Ammon's horn (tissue), 1 donor: ENCODE data around the gene ALG8.
"Not testable (repeated sequence)": the region's sequence is repeated elsewhere in the genome, so short reads cannot be mapped to it uniquely, and the experiment has no call there.

Source experiments
- DNase-seq: peaks from one replicate; pipeline ENCODE4 v3.0.0-alpha.2; 2016; ENCODE audit warnings: low spot score

Gene ALG8

DNA sequence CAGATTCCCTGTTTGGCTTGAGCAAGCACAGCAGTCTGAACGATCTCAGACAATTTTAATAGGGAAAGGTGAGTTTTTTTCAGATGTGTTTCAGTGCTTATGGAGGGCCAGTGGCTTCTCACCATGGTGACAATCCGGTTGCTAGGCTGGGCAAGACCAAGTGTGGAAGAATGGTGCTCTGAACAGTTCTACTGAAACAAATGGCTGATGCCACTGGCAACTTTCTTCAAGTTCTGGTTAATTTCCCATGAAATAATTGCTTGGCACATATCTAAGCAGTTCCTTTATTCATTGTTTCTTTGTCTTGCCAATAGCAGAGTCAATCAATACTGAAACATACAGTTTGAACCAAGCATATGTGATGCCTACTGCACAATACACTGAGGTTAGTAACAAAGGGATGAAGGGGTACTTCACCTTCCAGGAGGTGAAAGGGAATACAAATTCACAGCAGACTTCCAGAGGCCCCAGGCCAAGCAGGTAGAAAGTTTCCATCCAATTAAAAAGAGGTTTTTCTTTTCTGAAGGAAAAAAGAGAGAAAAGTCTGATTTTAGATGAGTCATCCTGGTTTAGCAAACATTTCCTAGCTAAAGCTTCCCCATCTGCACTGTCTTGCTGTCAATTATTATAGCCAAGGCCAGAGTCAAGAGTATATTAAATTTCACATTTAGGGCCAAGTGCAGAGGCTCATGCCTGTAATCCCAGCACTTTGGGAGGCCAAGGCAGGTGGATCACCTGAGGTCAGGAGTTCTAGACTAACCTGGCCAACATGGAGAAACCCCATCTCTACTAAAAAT is 38.6 kb downstream of the ALG8 start:
- peak; percentile 52 for DNase-seq

DNA sequence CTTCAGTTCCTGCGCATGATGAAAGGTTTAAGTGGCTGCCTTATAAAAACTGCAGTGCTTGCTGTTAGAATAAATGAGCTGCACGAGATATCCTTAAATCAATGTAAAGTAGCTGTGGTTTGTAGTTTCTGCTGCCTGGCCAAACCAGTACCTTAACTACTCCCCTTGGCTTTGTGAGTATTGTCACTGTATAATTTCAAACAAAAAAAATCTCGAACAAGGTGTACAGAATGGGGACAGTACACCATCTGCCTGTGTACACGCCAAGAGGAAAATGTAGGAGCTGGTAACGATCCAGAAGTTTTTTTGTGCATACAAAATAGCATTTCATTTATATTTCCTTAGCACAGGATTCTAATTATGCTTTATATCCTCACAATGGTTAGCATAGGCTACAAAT is 39.2 kb downstream of the ALG8 start:
- DNase-seq, result no peak

DNA sequence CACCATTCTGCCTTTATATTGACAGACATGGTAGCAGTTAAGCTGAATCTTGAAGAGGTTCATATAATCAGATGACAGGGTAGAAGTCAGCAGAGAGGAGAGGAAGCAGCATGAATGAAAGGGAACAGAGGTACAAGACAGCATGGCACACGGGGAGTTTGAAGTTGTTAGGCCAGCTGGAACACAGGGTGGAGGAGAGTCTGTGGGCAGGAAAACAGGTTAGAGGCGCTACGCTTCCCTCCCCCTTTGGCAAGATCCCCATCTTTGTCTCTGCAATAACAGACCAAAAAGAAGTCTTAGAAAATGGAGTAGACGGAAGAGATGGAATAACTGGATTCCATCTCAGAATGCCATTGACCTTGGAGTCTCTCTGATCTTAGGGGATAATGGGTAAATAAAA is 39.8 kb downstream of the ALG8 start:
- no peak for DNase-seq

DNA sequence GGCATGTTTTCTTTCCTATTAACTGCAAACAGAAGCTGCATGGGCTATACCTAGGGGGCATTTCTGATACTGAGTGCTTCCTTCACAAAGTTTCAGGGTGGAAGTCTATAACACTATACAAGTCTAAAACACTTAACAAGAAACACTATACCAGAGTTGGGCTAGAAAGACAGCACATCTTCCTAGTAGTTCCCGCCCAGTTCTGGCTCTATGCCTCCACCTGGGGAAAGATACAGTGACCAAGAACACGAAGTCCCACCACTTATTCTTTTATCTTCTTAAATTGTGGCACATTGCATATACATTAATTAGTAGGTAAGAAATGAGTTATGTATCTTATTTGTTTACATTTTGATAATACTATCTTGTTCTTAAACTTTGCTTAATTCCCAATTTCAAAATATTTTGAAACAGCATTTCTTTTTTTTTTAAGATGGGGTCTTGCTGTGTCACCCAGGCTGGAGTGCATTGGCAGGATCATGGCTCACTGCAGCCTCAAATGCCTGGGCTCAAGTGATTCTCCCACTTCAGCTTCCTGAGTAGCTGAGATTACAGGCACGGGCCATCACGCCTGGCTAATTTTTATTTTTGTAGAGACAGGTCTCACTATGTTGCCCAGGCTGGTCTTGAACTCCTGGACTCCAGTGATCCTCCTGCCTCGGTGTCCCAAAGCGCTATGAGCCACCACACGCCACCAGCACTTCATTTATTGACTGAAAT is 41.6 kb downstream of the ALG8 start:
- no peak for DNase-seq

DNA sequence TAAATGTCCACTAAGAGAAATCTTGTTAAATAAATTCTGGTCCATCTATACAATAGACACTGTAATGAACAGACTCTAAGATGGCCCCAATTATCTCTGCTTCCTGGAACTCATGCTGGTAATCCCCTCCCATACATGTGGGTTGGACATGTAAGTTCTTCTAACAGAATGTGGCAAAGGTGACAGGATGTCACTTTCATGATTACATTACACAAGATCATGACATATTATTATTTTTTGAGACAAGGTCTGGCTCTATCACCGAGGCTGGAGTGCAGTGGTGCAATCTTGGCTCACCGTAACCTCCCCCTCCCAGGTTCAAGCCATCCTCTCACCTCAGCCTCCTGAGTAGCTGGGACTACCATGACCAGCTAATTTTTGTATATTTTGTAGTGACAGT is 45.2 kb downstream of the ALG8 start:
- DNase-seq, result no peak

DNA sequence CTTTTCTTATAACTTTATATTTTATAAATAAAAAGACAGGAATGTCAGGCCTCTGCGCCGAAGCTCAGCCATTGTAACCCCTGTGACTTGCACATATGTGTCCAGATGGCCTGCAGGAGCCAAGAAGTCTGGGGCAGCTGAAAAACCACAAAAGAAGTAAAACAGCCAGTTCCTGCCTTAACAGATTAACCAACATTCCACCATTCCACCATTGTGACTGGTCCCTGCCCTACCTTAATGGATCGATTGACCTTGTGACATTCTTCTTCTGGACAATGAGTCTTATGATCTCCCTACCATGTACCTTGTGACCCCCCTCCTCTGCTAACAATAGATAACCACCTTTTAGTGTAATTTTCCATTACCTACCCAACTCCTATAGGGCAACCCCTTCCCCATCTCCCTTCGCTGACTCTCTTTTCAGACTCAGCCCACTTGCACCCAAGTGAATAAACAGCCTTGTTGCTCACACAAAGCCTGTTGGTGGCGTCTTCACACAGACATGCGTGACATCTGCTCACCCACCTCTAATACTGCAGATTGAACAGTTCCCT is 52.8 kb downstream of the ALG8 start:
- not testable (repeated sequence) for DNase-seq

DNA sequence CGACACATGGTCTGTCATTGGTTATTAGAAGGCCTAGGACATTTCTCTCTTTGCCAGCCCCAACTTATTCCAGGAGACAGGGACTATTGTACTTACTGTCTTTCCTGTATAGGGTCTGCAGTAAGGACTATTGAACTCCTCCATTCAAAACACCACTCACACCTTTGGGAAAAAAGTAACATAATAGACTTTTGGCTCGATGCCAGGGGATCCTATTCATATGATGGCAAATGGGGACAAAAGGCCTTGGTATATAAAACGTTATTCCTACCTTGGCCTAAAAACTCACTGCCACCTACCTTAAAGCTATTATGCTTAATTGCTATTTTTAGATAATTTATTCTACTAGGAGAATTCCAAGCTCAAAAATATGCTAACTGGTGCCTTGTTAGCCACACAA is 53.5 kb downstream of the ALG8 start:
- DNase-seq, result no peak

DNA sequence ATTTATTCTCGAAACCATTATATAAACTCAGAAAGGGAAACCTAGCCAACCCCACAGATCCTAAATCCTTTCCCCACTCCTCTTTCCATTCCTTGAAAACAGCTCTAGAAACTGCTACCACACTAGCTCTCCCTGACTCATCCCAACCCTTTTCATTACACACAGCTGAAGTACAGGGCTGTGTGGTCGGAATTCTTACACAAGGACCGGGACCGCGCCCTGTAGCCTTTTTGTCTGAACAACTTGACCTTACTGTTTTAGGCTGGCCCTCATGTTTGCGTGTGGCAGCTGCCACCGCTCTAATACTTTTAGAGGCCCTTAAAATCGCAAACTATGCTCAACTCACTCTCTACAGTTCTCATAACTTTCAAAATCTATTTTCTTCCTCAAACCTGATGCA is 54.9 kb downstream of the ALG8 start:
- DNase-seq, result not testable (repeated sequence)

DNA sequence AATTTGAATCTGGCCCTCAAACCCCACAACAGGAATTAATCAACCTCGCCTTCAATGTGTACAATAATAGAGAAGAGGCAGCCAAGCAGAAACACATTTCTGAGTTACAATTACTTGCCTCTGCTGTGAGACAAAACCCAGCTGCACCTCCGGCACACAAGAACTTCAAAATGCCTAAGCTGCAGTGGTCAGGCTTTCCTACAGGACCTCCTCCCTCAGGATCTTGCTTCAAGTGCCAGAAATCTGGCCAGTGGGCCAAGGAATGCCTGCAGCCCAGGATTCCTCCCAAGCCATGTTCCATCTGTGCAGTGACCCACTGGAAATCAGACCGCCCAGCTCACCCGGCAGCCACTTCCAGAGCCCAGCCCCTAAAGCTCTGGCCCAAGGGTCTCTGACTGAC is 56.4 kb downstream of the ALG8 start:
- DNase-seq, result no peak

DNA sequence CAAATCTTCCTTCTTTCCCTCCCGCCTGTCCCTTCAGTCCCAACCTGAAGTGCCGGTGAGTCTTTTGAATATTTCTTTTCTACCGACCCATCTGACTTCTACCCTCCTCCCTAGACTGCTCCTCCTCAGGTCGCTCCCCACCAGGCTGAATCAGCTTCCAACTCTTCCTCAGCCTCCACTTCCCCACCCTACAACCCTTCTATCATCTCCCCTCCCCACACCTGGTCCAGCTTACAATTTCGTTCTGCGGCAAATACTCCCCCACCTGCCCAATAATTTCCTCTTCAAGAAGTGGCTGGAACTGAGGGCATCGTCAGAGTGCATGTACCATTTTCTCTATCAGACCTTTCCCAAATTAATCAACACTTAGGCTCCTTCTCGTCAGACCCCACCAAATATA is 57.3 kb downstream of the ALG8 start:
- no peak for DNase-seq

DNA sequence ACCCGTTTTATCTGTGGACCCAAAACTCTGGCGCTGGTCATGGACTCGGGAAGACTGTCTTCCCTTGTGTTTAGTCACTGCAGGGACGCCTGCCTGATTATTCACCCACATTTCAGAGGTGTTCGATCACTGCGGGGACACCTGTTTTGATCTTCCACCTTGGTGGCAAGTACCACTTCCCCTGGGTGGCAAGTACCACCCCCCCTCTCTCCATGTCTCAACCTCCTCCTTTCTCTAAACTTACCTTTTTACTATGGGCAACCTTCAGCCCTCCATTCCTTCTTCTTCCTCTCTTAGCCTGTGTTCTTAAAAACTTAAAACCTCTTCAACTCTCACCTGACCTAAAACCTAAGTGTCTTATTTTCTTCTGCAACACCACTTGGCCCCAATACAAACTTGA is 57.8 kb downstream of the ALG8 start:
- DNase-seq, result no peak

DNA sequence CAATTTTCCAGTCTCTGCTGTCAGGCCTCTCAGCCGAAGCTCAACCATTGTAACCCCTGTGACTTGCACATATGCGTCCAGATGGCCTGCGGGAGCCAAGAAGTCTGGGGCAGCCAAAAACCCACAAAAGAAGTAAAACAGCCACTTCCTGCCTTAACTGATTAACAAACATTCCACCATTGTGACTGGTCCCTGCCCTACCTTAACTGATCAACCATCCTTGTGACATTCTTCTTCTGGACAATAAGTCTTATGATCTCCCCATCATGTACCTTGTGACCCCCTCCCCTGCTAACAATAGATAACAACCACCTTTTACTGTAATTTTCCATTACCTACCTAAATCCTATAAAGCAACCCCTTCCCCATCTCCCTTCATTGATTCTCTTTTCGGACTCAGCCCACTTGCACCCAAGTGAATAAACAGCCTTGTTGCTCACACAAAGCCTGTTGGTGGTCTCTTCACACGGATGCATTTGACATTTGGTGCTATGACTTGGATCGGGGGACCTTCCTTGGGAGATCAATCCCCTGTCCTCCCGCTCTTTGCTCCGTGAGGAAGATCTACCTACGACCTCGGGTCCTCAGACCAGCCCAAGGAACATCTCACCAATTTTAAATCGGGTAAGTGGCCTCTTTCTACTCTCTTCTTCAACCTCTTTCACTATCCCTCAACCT is 58.5 kb downstream of the ALG8 start:
- no peak for DNase-seq

DNA sequence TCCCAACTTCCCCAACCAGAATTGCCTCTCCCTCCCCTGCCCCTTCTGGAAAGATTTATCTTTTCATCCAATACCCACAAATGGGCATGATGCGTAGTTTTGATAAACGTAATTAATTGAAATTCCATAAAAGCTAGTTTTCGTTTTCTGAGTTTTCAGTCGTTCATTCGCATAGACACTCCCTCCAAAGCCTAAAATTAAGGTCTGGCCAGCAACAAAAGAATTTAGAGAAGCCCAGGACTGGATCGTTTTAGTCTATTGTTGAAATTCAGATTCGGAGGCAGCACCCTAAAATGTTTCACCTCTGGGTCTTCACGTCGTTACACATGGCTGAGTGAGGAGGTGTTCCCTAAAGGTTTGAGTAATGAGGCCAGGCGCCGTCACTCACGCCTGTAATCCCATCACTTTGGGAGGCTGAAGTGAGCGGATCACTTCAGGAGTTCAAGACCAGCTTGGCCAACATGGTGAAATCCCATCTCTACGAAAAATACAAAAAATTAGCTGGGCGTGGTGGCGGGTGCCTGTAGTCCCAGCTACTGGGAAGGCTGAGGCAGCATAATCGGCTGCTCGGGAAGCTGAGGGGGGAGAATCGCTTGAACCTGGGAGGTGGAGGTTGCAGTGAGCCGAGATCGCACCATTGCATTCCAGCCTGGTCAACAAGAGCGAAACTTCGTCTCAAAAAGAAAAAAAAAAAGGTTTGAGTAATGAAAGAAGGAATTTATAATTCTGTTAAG is 59.2 kb downstream of the ALG8 start:
- DNase-seq, result no peak

DNA sequence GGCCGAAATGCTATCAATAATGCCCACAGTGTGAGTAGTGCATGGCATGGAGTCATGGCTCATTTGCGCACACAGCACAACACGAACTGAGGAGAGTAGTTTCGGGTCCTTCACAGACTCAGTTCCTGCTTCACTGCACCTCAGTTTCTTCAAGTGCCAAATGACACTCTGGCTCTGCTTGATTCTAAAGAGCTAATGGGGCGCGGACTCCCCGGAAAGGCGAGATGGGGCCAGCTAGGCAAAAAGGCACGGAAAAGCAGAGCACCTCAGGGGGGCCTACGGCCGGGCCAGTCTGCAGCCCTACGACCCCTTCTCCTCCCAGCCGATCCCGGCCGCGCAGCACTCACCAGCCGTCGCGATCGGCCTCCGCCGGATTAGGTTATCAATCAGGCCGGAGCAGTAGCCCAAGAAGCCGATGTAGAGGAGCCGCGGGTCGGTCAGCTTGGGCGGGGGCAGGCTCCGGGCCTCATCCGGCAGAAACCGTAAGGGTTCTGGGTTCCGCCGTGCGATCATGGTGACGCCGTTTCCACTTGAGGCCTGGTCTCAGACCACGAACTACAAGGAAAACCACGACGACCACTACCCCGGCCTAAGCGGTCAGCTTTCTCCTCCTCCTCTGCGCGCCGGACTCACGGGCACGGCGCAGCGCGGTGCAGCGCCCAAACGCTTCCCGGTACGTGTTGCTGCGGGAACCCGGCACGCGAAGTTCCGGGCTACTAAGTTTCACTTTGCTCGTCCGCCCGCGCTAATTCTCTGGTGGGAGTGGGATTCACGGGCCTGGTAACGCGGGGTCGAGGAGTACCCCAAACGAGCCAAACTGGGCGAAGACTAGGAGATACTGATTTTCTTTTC is 60.0 kb downstream of the ALG8 start, which contains the start of gene NDUFC2:
Gene NDUFC2 (minus strand): TSS at position 631 of the 852 bp plus-strand sequence. CDS start 118 bp downstream, at position 513.
- peak; percentile 89 for DNase-seq

DNA sequence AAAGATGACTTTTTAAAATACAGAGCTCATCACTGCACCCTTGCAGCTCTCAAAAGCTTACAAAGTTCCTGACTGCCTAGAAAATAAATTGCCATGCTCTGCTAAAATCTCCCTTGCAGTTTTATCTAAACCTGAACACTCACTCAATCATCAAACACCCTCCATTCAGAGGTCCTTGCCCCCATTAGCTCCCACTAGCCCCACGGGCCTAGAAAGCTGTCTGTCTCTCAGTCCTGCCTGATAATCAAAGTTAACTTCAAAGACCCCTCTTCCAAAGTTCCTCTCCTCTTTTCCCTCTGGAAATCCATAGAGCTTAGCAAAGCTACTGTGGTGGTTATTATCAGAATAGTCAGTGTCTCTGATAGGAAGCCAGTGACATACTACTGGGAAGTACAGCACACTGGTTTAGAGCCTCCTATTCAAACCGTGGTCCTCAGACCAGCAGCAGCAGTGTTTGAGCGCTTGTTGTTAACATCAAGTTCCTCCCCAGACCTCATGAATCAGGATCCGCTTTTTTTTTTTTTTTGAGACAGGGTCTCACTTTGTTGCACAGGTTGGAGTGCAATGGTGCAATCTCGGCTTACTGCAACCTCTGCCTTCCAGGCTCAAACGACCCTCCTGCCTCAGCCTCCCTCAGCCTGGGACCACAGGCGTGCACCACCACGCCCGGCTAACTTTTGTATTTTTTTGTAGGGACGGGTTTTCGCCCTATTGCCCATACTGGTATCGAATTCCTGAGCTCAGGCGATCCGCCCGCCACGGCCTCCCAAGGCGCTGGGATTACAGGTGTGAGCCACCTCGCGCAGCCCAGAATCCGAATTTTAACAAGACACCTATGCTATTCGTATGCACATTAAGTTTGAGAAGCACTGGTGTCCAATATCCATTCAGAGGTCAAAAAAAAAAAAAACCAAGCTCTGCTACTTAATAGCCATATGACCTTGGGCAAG is 60.9 kb downstream of the ALG8 start:
- DNase-seq, result no peak

DNA sequence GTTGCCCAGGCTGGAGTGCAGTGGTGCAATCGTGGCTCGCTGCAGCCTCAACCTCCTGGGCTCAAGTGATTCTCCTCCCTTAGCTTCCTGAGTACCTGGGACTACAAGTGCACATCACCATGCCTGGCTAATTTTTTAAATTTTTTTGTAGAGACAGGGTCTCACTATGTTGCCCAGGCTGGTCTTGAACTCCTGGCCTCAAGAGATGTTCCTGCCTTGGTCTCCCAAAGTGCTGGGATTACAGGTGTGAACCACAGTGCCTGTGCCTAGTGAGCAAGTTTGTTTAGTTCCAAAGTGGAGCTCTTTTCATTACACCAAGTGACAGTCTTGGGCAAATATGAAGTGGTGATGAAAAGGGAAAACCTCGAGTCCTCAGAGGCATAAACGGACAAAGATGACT is 61.8 kb downstream of the ALG8 start:
- DNase-seq, result not testable (repeated sequence)

DNA sequence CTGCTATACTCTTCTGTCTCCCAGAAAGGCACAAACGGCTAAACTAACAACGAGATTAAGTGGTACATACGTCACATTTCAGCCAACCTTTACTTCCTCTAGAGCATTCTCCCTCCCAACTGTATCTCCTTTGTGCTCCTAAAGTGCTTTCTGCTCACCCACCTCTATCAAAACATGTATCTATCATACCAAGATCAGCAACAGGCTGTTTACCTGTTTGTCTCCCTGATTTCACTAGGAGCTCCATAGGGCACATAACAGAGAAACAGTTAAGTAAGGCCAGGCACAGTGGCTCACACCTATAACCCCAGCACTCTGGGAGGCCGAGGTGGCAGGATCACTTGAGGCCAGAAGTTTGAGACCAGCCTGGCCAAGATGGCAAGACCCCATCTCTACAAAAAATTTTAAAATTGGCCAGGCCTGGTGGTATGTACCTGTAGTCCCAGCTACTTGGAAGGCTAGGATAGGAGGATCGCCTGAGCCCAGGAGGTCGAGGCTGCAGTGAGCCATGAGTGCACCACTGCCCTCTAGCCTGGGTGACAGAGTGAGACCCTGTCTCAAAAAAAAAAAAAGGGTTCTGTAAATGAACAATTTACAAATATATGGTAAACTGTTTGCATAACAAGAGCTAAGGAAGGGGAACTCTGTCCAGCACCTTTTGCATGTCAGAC is 62.6 kb downstream of the ALG8 start:
- DNase-seq, result no peak

DNA sequence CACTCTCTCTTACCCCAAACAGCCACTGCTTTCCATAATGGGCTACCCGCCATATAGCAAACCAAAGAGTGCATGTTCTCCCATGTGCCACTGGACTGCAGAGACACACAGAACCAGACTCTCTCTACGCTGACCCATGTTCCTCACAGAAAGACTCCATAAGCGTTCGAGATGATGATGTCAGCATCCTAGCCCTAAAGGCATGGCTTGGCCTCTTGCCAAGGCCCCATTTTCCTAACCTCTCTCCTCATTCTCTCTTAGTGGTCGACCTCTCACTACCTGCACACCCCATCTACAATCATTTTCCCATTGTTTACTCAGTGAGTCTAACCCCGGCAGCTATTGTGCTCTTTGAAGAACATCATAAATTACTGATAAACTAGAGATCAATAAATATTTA is 64.7 kb downstream of the ALG8 start:
- DNase-seq, result no peak

DNA sequence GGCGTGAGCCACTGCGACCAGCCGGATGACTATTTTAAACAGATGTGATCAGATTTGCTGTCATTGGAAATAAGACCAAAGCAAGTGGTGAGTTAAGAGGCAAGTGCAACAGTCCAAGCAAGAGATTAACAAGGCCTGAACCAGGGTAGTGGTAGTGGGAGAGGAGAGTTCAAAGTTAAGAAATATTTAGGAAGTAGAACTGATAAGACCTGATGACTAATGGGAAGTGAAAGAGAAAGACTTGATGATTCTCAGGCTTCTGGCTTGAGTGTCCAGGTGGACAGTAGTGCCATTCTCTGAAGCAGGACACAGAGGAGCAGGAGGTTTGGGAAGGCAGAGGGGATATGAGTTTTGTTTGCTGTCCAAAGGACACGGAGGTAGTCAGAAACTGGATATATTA is 67.0 kb downstream of the ALG8 start:
- DNase-seq, result no peak
